NCI-H1048 (cell line): Measurements from ENCODE around the gene CDCA4.
"Not testable (repeated sequence)": the region's sequence is repeated elsewhere in the genome, so short reads cannot be mapped to it uniquely, and the experiment has no call there.

Experiments
- DNase-seq: peaks from one replicate; lab custom pipeline; 2025; lab: John Stamatoyannopoulos, UW

Gene CDCA4

DNA sequence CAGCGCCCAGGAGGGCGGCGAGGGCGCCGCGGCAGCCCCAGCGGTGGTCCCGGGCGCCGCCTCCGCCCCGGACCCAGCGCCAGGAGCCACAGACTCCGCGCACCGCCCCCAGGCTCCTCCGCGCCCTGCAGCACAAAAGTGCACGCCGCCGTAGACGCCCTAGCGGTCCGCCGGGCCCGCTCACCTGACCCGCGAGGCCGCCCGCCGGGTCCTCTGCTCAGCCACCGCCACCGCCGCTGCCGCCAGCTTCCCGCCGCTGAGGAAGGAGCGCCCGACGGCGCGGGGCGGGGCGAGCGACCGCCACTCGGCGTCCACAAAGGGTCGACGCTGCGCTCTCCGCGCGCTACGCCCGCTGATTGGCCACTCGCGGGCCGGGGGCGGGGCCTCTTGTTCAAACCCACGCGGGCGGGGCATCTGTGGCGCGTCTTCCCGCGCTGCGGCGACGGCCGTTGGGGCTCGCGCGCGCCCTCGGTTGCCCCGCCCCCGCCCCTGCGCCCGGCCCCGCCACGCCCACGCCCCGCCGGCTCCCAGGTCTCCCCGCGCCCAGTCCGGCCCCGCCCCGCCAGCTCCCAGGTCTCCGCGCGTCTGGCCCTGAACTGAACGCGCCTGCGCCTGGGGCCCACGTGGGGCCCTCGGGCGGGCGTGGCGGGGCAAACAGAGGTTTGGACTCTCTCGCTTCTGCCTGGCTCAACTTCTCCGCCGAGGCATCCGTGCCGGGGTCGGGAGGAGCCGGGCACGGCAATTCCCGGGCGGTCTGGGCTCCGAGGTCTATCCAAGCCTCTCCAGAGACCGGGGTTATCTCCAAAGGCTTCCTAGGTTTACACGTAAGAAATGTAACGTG is at the start of gene CDCA4:
TSS of gene CDCA4 (minus strand) at position 269 of the 841 bp plus-strand sequence. CDS start 9,154 bp downstream, outside the sequence.
- DNase-seq, result peak; percentile 90

DNA sequence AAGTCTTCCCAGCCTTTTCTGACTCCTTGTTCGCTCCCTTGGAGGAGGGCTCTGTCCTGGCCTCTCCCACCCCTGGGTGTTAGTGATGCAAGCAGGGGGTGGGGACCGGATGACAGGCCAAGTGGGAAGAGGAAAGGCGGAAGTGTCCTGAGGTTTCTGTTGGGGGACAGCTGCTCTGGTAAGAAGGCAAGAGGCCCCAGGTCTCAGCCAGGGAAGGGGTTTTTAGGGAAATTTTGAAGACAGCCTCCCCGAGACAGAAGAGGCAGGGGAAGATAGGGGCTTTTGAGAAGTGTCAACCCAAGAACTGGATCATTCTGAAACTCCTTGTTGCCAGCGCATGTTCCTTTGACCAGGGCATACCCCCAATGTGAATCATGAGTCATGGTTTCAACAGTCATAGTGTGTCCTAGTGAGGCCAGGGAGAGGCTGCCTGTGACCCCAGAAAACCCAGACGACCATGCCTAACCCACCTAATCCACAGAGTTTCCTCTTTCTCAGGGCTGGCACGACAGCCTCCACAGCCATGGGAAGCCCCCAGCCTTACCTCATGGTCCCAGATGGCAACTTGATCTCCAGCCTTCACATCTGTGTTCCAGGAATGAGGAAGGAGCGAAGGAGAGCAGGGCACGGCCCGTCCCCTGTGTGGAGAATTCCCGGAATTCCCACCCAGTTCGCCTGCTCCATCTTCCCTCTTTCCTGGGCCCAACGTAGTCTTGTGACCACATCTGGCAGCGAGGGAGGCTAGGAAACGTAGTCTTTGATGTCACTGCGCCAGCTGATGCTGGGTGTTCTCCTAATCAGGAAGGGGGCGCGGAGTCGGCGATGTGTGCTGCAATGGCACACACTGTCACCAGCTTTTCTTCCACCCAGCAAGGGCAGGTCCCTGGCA is 49.2 kb upstream of the CDCA4 start:
- no peak for DNase-seq

DNA sequence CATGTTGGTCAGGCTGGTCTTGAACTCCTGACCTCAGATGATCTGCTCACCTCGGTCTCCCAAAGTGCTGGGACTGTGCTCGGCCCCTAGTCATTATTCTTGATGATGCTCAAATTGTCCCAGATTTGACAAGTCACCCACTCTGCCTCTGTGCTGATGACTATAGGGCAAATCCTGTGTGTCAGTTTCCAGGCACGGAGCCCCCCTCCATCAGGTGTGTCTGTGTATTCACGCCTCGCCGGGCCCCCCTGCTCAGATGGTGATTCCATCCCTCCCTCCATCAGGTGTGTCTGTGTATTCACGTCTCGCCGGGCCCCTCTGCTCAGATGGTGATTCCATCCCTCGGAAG is 48.6 kb upstream of the CDCA4 start:
- DNase-seq, result no peak

DNA sequence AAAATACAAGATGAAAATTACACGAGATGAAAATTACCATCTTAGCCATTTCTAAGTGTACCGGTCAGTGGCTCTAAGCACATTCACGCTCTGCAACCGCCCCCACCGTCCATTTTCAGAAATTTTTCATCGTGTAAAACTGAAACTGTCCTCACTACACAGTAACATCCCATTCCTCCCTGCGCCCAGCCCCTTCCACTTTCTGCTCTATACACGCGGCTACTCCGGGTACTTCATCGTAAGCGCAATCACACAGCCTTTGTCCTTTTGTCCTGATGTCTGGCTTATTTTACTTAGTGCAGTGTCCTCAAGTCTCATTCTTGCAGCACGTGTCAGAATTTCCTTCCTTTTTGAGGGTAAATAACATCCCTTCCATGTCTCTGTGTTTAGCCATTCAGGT is 47.9 kb upstream of the CDCA4 start:
- no peak for DNase-seq

DNA sequence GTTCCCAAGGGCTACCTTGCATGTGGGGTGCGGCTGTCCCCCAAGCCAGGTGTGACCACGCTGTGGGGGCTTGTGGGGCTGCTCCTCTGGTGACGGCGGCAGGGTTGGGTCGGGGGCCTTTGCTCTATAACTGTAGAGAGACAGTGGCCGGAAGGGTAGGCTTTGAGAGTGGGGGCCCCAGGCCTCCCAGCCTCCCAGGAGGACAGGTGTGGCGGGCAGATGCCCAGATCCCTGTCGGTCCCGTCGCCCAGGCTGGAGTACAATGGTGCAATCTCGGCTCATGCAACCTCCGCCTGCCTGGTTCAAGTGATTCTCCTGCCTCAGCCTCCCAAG is 47.1 kb upstream of the CDCA4 start:
- DNase-seq, result no peak

DNA sequence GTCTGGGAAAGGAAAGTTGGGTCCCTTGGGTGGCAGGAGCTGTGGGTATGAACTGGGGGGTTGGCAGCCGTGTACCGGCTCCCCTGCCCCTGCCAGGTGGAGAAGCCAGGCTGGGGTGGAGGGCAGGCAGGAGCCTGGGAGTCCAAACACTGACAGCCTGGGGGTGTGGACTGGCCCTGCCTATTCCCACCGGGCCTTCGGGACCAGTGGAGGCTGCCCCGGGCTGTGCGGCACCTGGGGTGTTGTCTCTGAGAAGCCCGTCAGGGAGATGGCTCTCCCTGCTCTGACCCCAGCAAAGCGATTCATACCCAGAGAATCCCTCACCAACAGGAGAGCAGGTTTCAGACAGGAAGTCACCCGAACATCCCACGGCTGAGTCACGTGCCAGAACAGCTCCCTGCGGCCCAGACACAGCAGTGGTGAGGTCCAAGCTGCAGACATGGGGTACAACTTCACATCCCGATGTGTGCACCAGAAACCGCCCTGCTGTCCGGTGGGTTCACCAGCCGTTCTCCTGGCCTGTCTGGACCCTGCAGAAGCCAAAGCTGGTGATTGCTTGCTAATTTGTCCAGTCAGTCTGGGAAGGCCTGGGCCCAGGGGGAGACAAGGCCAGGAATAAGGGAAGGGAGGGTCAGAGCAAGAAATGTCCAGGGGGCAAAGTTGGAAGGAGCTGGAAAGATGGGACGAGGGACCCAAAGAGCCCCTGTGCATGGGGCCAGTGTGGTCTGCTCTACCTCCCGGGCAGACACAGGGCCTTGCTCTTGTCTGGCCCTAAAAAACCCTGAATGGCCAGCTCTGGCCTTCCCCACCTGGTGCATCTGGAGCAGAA is 46.5 kb upstream of the CDCA4 start:
- no peak for DNase-seq

DNA sequence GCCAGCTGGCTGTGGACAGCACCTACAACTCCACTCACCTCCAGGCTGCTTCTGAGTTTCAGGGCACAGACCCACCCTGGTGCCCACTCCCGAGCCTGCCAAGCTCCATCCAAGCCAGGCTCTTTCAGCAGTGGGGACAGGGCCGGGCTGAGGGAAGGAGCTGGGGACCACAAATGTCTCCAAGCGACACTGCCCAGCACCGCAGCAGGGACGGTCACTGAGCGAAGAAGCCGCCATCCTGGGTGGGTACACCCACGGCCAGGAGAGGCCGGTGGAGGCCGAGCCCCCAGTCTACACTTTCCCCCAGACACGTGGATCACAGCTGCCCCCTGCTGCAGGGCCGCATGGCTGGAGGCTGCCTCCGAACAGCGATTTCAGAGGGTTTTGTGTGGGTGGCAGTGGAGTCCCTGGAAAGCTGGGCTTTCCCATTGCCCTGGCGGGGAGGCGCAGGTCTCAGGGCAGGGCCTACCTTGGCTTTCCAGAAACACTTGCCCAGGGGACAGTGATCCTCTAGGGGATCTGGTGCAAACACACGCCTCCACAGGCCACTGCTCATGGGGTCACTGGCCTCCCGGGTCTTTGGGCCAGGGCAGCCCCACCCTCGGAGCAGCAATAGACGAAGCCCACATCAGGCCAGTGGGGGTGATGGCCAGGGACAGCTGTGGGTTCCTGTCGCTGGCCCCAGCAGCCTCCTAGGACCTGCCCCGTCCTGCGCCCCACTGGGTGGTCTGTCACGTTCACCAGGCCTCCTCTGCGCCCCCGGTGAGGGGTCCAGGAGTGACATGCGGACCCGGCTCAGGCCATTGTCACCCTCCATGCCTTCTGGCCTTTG is 45.6 kb upstream of the CDCA4 start:
- DNase-seq, result no peak

DNA sequence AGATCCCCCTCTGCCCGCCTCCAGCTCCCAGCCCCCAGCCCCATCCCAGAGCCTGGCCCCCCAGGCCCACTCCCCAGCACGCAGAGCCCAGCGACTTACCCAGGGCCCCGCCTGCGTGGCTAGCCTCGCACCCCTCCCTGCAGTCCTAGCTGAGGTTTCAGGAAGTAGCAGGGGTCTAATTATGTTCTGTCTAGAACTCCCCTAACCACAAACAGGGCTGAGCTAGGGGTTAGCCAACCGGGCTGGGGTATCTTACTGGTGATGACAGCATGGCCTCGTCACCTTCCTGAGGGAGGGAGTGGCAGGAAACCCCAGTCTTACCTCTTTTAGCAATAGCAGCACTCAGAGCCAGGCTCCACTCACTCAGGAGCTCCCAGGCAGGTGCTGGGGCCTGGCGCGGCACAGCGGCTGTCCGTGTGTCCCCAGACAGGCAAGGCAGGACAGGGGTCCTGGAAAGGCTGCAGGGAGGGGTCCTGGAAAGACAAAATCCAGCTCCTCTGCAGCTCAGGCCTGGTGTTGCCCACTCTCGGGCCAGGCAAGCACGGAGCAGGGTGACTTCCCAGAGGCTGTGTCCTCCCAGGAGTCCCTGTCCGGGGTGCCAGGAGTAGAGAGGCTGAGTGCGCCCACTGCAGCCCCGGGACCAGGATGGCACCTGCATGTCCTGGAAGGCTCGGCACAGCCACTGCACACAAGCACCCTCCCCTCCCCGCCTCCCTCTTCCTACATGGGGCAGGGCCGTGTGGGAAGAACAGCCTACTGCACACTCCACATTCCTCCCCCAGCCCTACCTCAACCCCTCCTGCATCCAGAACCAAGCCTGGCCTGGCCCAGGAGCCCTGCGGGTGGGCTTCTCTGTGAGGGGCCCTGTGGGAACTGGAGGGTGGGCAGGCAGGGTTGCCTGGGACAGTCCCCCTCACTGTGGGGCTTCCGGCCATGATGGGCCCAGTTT is 44.7 kb upstream of the CDCA4 start, which contains the start of gene GPR132:
TSS of gene GPR132 (minus strand) at position 151 of the 949 bp plus-strand sequence. CDS start 10,010 bp downstream, outside the sequence.
- DNase-seq, result no peak

DNA sequence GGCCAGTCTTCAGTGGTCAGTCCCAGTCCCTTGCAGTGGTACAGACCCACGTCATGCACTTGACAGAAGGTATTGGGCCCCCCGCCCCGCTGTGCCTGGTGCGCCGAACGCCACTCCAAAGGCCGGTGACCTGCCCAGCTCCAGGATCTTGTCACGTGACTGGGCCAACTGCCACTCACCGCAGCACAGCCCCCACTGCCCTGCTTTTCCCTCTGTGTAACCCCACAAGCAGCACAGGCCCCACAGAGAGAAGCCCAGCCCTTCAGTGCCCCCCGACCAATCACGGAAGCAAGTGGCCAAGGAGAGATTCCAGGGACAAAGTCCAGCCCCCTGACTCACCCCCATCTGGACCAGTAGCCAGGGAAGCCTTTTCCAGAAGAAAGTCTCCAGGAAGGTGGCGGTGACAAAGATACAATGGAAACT is 43.8 kb upstream of the CDCA4 start:
- DNase-seq, result no peak

DNA sequence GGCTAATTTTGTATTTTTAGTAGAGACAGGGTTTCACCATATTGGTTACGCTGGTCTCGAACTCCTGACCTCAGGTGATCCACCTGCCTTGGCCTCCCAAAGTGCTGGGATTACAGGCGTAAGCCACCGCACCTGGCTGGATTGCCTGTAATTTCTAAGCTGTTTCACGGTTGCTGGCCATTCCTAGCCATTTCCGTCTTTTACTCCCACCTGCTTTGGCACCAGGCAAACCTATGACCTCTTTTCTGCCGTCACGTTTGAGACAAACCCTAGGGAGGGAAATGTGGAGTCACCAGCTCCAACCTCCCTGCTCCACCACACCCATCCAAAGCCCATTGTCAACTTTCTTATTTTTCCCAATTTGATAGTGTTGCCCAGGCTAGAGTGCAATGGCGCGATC is 43.1 kb upstream of the CDCA4 start:
- DNase-seq, result no peak

DNA sequence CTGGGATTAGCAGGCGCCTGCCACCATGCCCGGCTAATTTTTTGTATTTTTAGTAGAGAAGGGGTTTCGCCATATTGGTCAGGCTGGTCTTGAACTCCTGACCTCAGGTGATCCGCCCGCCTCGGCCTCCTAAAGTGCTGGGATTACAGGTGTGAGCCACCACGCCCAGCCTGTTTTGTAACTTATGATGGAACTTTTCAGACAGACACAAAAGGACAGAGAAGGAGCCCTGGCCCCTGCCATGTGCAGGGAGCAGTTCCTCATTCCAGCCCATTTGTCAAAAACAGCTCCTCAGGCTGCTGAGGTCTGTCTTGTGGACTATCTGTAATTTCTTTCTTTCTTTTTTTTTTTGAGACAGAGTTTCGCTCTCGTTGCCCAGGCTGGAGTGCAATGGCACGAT is 42.6 kb upstream of the CDCA4 start:
- not testable (repeated sequence) for DNase-seq

DNA sequence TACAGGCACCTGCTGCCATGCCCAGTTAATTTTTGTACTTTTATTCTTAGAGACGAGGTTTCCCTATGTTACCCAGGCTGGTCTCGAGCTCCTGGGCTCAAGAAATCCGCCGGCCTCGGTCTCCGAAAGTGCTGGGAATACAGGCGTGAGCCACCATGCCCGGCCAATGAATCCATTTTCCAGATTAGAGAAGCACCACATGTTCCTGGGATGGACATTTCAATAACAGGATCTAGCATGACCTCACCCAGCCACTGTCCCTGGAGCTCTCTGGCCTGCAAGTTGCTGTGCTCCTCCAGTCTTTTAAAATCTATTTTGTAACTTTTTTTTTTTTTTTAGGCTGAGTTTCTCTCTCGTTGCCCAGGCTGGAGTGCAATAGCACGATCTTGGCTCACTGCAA is 42.2 kb upstream of the CDCA4 start:
- no peak for DNase-seq

DNA sequence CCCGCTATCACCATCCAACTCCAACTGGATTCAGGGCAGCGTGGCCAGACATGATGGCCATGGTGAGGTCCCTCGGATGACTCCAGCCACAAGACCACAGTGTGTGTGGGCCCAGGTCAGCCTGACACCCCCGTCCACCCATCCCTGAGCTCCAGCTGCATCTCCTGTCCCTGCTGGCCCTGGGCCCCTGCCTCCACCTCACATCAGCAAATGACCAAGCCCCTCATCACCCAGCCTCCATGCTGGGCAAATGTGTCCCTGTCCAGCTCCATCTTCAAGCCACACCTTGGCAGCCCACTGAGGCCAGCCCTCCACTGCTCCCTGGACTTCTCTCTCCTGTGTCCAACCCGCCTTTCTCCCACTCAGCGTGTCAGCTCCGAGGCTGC is 41.2 kb upstream of the CDCA4 start:
- no peak for DNase-seq

DNA sequence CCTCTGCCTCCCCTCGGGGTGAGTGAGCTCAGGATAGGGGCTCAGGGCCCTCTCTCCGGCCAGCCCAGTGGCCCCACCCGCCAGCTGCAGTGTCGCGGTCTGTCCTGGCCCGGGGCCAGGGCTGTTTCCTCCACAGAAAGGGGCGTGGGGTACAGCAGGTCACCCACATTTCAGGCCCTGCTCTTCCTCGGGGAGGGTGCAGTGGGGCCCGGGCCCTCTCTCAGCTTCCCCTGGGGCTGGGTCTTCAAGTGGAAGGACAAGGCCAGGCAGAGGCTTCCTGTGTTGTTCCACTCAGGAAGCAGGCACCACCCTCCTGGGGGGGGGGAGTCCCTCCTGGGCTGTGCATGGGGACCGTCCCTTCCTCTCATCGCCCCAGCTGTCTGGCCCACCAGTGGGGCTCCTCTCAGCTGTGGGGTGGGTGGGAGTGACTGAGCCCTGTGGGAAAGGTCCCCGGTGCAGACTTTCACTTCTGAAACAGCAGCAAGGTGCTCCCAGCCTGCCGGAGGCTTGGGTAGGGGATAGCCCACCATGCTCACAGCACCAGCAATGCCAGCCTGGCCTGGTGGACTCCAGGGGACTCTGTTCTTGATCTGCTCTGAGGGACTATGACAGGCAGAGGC is 40.7 kb upstream of the CDCA4 start:
- no peak for DNase-seq

DNA sequence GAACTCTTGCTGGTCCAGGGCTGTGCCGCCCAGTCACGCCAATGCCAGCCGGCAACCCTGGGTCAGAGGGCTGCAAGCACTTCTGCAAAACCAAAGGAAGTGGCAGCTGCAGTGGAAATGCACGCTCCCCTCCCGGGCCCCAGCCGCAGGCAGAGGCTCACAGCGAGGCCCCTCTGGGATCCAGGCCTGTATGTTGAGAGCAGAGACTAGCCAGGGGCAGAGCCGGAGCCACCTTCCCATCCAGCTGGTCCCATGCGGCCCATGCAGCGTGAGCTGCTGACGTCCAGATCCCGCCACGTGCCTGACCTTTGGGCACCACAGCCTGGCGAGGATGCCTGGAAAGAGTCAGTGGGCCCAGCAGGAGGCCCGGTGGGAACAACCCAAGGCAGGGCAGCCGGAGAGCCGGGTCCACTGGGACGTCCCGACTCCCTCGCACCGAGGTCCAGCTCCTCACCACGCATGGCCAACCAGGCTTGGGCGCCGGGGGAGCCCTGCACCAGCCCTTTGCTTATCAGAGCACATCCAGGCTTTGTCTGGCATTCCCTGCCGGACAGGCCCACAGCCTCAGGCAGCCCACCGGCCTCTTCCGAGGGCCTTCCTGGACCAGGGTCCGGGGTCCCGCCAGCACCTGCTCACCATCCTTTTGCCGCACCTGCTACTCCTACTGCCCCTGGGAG is 40.0 kb upstream of the CDCA4 start:
- no peak for DNase-seq

DNA sequence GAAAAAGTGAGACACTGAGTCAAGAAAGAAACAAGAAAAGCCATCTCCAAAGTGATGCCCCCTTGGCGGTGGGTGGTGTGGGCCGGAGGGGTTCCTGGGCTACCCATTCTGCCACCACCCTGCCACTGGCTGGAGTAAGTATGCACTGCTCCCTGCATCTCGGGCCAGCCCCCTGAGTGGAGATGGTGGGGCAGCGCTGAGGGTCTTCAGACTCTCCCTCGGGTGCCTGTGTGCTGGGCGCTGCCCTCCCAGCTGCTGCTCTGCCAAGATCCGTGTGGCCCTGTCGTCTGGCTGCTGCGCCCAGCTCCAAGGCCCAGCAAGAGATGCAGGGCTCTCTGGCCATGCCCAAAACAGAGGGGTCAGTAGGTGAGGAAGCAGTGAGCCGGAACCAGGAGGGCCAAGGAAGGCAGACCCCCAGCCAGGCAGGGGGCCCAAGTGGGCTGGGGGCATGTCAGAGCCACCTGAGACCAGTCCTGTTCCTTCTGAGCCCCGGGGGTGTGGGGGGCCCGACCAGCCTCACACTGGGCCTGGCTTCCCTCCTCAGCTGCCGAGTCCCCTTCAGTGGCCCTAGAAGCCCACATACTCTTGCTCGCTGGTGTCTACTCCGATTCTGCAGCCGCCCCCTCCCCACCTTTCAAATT is 39.2 kb upstream of the CDCA4 start:
- no peak for DNase-seq

DNA sequence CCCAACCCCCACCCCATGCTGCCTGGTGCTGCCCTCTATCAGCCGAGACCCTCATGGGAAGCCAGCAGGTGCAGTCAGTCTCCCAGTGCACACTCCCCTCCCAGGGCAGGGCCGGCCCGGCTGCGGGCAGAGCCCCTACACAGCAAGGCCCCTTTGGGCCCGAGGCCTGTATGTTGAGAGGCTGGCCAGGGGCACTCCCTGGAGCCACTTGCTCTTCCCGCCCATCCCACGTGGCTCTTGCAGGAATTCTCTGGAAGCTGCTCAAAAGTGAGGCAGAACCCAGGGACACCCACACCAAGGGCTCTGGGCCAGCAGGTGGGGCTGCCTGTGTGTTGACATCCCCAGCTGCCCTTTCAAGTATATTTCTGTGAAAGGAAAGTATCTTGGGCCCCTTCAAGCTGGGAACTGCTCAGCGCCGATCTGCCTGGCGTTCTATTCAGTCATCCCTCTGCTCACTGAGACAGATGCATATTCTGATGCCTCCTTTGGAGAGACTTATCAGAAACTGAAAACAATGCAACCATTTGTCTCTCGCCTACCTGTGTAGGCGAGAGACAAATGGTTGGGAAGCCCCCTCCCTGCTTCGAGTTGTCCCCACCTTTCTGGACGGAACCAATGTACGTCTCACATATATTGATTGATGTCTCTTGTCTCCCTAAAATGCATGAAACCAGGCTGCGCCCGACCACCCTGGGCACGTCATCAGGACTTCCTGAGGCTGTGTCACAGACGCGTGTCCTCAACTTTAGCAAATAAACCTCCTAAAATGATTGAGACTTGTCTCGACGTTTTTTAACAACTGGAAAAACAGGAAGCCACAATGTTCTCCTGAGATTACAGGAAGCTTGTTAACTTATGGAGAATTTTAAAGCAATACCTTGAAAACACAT is 38.4 kb upstream of the CDCA4 start:
- DNase-seq, result no peak
